GM19099 (cell line): ENCODE results near the gene VOPP1.

ENCODE experiments used
- POLR2A ChIP-seq: IDR thresholded peaks from 3 replicates; pipeline ENCODE4 v1.6.1; 2011; ENCODE audit warnings: low read depth; ENCODE audit not compliant: insufficient read length; ENCODE audit errors: extremely low read depth

Gene VOPP1

GRCh38 chr7:55526329-55526728 is 46.0 kb downstream of the VOPP1 start:
- TF ChIP-seq POLR2A = no peak

- no peak for TF ChIP-seq POLR2A
These were observed 47.6 kb downstream of the VOPP1 start for GRCh38 chr7:55524558-55525310.

- no peak for TF ChIP-seq POLR2A
These were observed 48.9 kb downstream of the VOPP1 start for GRCh38 chr7:55523366-55523765.

GRCh38 chr7:55521917-55522902 is 50.1 kb downstream of the VOPP1 start:
- TF ChIP-seq POLR2A = no peak

- no peak for TF ChIP-seq POLR2A
These were observed 50.8 kb downstream of the VOPP1 start for GRCh38 chr7:55521512-55521911.

- TF ChIP-seq POLR2A = no peak
These were observed 51.7 kb downstream of the VOPP1 start for GRCh38 chr7:55520426-55521140.

GRCh38 chr7:55518836-55519235 is 53.5 kb downstream of the VOPP1 start:
- no peak for TF ChIP-seq POLR2A

GRCh38 chr7:55517936-55518689 is 54.2 kb downstream of the VOPP1 start:
- TF ChIP-seq POLR2A = no peak

- TF ChIP-seq POLR2A = no peak
These were observed 55.1 kb downstream of the VOPP1 start for GRCh38 chr7:55517191-55517633.

GRCh38 chr7:55516409-55516808 is 55.9 kb downstream of the VOPP1 start:
- peak; percentile 11 for TF ChIP-seq POLR2A

GRCh38 chr7:55515569-55516279 is 56.6 kb downstream of the VOPP1 start:
- peak; percentile 5 for TF ChIP-seq POLR2A

GRCh38 chr7:55514546-55515265 is 57.6 kb downstream of the VOPP1 start:
- TF ChIP-seq POLR2A = no peak

GRCh38 chr7:55513868-55514267 is 58.4 kb downstream of the VOPP1 start:
- no peak for TF ChIP-seq POLR2A
